Lower leg skin (tissue), 3 donors: ENCODE measurements around the gene THBS4.

Experiments used
- CTCF ChIP-seq, 3 donors: fragments of 450-650 bp; IDR thresholded peaks; one replicate each; pipeline ENCODE4 v1.5.1; 2016; ENCODE audit warnings: antibody characterized with exemption in 3 of 3, mild to moderate bottlenecking in 3 of 3, moderate library complexity in 2 of 3
- POLR2A ChIP-seq, 2 donors: fragments of 450-650 bp; IDR thresholded peaks; one replicate each; pipeline ENCODE4 v1.6.1; 2016 to 2017; ENCODE audit warnings: antibody characterized with exemption in 2 of 2, mild to moderate bottlenecking in 1 of 2, moderate library complexity in 1 of 2

DNA sequence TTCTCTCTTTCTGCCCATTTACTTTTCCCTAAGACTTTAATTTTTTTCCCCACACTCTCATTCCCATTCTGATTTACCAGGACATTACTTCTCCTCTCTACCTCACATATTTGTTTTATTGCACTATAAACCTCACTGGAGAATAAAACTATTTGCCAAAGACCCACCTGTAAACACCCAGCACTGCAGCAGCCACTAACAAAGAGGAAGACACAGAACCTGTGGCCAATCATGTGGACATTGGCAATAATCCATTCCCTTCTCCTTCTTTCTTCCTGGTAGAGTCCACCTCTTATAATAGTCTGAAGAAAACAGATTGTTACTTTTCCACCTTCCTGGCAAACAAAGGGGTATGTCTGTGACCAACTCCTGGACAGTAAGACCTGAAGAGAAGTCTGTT lies 8.3 kb upstream of the THBS4 start:
- TF ChIP-seq CTCF (IDR thresholded peaks at IDR 0.05) = no peak
- TF ChIP-seq POLR2A (IDR thresholded peaks at IDR 0.05) = no peak
